Adrenal gland (tissue), 5 donors: ENCODE results near the gene SLC19A1.

ENCODE experiments used
- CTCF ChIP-seq, 6 experiments: fragments of 450-650 bp in 4 of 6; fragments of 200-600 bp in 2 of 6; sonication (generic) in 1 of 6; IDR thresholded peaks; 1 replicate in 5 of 6; 2 replicates in 1 of 6; pipeline versions ENCODE4 v1.5.1 to v1.8.0; 2016 to 2021; ENCODE audit warnings: antibody characterized with exemption in 6 of 6, mild to moderate bottlenecking in 2 of 6, moderate library complexity in 1 of 6
- POLR2A ChIP-seq, 2 donors: fragments of 450-650 bp; IDR thresholded peaks; one replicate each; pipeline ENCODE4 v1.6.1; 2017; ENCODE audit warnings: antibody characterized with exemption in 2 of 2, mild to moderate bottlenecking in 2 of 2, moderate library complexity in 1 of 2
- donor health status: DM: no; HTN: no; CAD: no.

GRCh38 chr21:45533846-45534635 lies 8.2 kb downstream of the SLC19A1 start:
- TF ChIP-seq CTCF (IDR thresholded peaks at IDR 0.05) = no peak
- no peak for TF ChIP-seq POLR2A (IDR thresholded peaks at IDR 0.05)
